ENCODE measurements around the gene TREH.

The TREH gene

GRCh38 chr11:118662401-118663271 lies 16.8 kb downstream of the TREH start:
- no peak for FAIRE-seq

- no peak for FAIRE-seq
Measured at GRCh38 chr11:118661425-118662301, 17.8 kb downstream of the TREH start.

GRCh38 chr11:118660681-118661424 lies 18.6 kb downstream of the TREH start:
- no peak for FAIRE-seq

GRCh38 chr11:118659953-118660680 lies 19.3 kb downstream of the TREH start:
- no peak for FAIRE-seq

- no peak for FAIRE-seq
Measured at GRCh38 chr11:118659314-118659952, 20.0 kb downstream of the TREH start.

- no peak for FAIRE-seq
Measured at GRCh38 chr11:118658429-118659313, 20.8 kb downstream of the TREH start.

- no peak for FAIRE-seq
Measured at GRCh38 chr11:118657709-118658428, 21.6 kb downstream of the TREH start.

GRCh38 chr11:118657238-118657637 lies 22.2 kb downstream of the TREH start:
- FAIRE-seq, result no peak

- FAIRE-seq, result no peak
Measured at GRCh38 chr11:118656563-118657165, 22.8 kb downstream of the TREH start.

GRCh38 chr11:118655486-118656190 lies 23.8 kb downstream of the TREH start:
- no peak for FAIRE-seq

GRCh38 chr11:118653684-118654390 lies 25.6 kb downstream of the TREH start:
- FAIRE-seq, result no peak

GRCh38 chr11:118652681-118653181 lies 26.7 kb downstream of the TREH start:
- FAIRE-seq, result no peak

- FAIRE-seq, result no peak
Measured at GRCh38 chr11:118651820-118652219, 27.6 kb downstream of the TREH start.

- FAIRE-seq, result no peak
Measured at GRCh38 chr11:118650366-118650765, 29.1 kb downstream of the TREH start.

- FAIRE-seq, result no peak
Measured at GRCh38 chr11:118649941-118650340, 29.5 kb downstream of the TREH start.

- FAIRE-seq, result no peak
Measured at GRCh38 chr11:118648291-118648690, 31.2 kb downstream of the TREH start.

GRCh38 chr11:118646393-118646792 lies 33.1 kb downstream of the TREH start:
- FAIRE-seq, result no peak
